ENCODE data around the gene SLC35F3. TPM values are rescaled to one million over a fixed set of nuclear protein-coding genes. Genes with fewer than 3 reads are reported as not detected.

The SLC35F3 gene
- total RNA-seq, 1 donor from 2014 or later = 0.36 TPM

GRCh38 chr1:234214129-234214910, 309.8 kb downstream of the SLC35F3 start:
- Mint-ChIP-seq H3K4me3 (ENCODE audit: unreplicated experiment) (peak overlapping the region; percentile 86), H3K27me3 (ENCODE audit: unreplicated experiment) (peaks cover 5% of the 10 kb centered on the region), H3K36me3 (ENCODE audit: low read depth, unreplicated experiment) (no peaks in the 10 kb centered on the region), H3K27ac (ENCODE audit: unreplicated experiment) (no peak overlapping the region), H3K4me1 (ENCODE audit: unreplicated experiment) (peaks cover 10% of the 10 kb centered on the region), H3K9me3 (ENCODE audit: unreplicated experiment) (no peaks in the 10 kb centered on the region)
- no peak for TF ChIP-seq CTCF (IDR thresholded peaks at IDR 0.05; ENCODE audit: unreplicated experiment)
- DNase-seq (ENCODE audit: low spot score) = peak; percentile 37

- no peak overlapping the region for H3K4me3 Mint-ChIP-seq (ENCODE audit: unreplicated experiment)
These were observed 310.7 kb downstream of the SLC35F3 start for GRCh38 chr1:234214911-234215892.

GRCh38 chr1:234216116-234216703, 311.7 kb downstream of the SLC35F3 start:
- DNase-seq (ENCODE audit: low spot score) = no peak
- H3K36me3 Mint-ChIP-seq (ENCODE audit: low read depth, unreplicated experiment) = no peaks in the 10 kb centered on the region
- H3K4me1 Mint-ChIP-seq (ENCODE audit: unreplicated experiment) = peaks cover 10% of the 10 kb centered on the region
- TF ChIP-seq CTCF (IDR thresholded peaks at IDR 0.05; ENCODE audit: unreplicated experiment) = no peak
- H3K27me3 Mint-ChIP-seq (ENCODE audit: unreplicated experiment) = peaks cover 5% of the 10 kb centered on the region
- no peaks in the 10 kb centered on the region for H3K9me3 Mint-ChIP-seq (ENCODE audit: unreplicated experiment)
- no peak overlapping the region for H3K27ac Mint-ChIP-seq (ENCODE audit: unreplicated experiment)
- H3K4me3 Mint-ChIP-seq (ENCODE audit: unreplicated experiment) = no peak overlapping the region

More at GRCh38 chr1:234214911-234215892, 310.7 kb downstream of the SLC35F3 start:
- H3K36me3 Mint-ChIP-seq (ENCODE audit: low read depth, unreplicated experiment) = no peaks in the 10 kb centered on the region
- H3K27me3 Mint-ChIP-seq (ENCODE audit: unreplicated experiment) = peaks cover 5% of the 10 kb centered on the region
- H3K27ac Mint-ChIP-seq (ENCODE audit: unreplicated experiment) = no peak overlapping the region
- no peak for DNase-seq (ENCODE audit: low spot score)
- TF ChIP-seq CTCF (IDR thresholded peaks at IDR 0.05; ENCODE audit: unreplicated experiment) = no peak
- peaks cover 10% of the 10 kb centered on the region for H3K4me1 Mint-ChIP-seq (ENCODE audit: unreplicated experiment)
- H3K9me3 Mint-ChIP-seq (ENCODE audit: unreplicated experiment) = no peaks in the 10 kb centered on the region

- TF ChIP-seq CTCF (IDR thresholded peaks at IDR 0.05; ENCODE audit: unreplicated experiment) = no peak
- H3K27me3 Mint-ChIP-seq (ENCODE audit: unreplicated experiment) = peaks cover 5% of the 10 kb centered on the region
- no peak for DNase-seq (ENCODE audit: low spot score)
- no peaks in the 10 kb centered on the region for H3K9me3 Mint-ChIP-seq (ENCODE audit: unreplicated experiment)
- no peaks in the 10 kb centered on the region for H3K36me3 Mint-ChIP-seq (ENCODE audit: low read depth, unreplicated experiment)
- peaks cover 10% of the 10 kb centered on the region for H3K4me1 Mint-ChIP-seq (ENCODE audit: unreplicated experiment)
- H3K27ac Mint-ChIP-seq (ENCODE audit: unreplicated experiment) = no peak overlapping the region
- H3K4me3 Mint-ChIP-seq (ENCODE audit: unreplicated experiment) = no peak overlapping the region
These were observed 312.9 kb downstream of the SLC35F3 start for GRCh38 chr1:234217316-234217840.
